CD4-positive, alpha-beta T cell (primary cell): ENCODE data around the gene CNNM3. TPM values are rescaled to one million over a fixed set of nuclear protein-coding genes. Genes with fewer than 3 reads are reported as not detected.

Experiments
- ATAC-seq: fragments of 200-7000 bp; cut with Tn5 transposase; one replicate; pipeline ENCODE4 v1.10.0; 2022; ENCODE audit warnings: mild to moderate bottlenecking; ENCODE audit not compliant: poor library complexity
- CTCF ChIA-PET: fragments of 350-600 bp; sonication (Branson Sonifier 250); formaldehyde crosslinking; loops from one replicate; lab custom pipeline; 2021; ENCODE audit warnings: antibody characterized with exemption, inconsistent platforms; lab: Charles Lee
- POLR2A ChIA-PET: fragments of 350-600 bp; sonication (Branson Sonifier 250); formaldehyde crosslinking; loops from one replicate; lab custom pipeline; 2021; ENCODE audit warnings: antibody characterized with exemption, inconsistent platforms; lab: Charles Lee
- DNase-seq, 14 experiments: peaks; one replicate each; pipeline ENCODE4 v3.0.0-alpha.2; 2013 to 2020; ENCODE audit warnings: mixed read lengths in 2 of 14
- H3K27ac ChIP-seq, 2 donors: one replicate each; pipeline versions ENCODE4 v1.5.1 to v1.7.0; 2013; ENCODE audit warnings: low read length in 2 of 2, low read depth in 1 of 2, mild to moderate bottlenecking in 1 of 2
- H3K27me3 ChIP-seq, 2 experiments: 1 replicate in 1 of 2; 2 replicates in 1 of 2; pipeline versions ENCODE4 v1.6.1 to v1.7.0; 2013; ENCODE audit warnings: low read length in 2 of 2, control low read depth in 1 of 2, mild to moderate bottlenecking in 1 of 2, moderate library complexity in 1 of 2; ENCODE audit not compliant: insufficient read depth in 2 of 2, control insufficient read depth in 1 of 2
- H3K36me3 ChIP-seq: one replicate; pipeline ENCODE4 v1.6.1; 2013; ENCODE audit warnings: low read length, control low read depth; ENCODE audit not compliant: insufficient read depth
- H3K4me1 ChIP-seq: one replicate; pipeline ENCODE4 v1.6.1; 2013; ENCODE audit warnings: low read length, control low read depth; ENCODE audit not compliant: insufficient read depth
- H3K4me3 ChIP-seq: one replicate; pipeline ENCODE4 v1.5.1; 2013; ENCODE audit warnings: mild to moderate bottlenecking, low read length, moderate library complexity
- H3K9me3 ChIP-seq, 2 experiments: 1 replicate in 1 of 2; 2 replicates in 1 of 2; pipeline versions ENCODE4 v1.6.1 to v1.7.0; 2013; ENCODE audit warnings: low read length in 2 of 2, mild to moderate bottlenecking in 2 of 2, control low read depth in 1 of 2, moderate library complexity in 1 of 2; ENCODE audit not compliant: control insufficient read depth in 1 of 2, insufficient read depth in 1 of 2
- H3K27ac Mint-ChIP-seq: one replicate; pipeline ENCODE4 v1.8.0; 2020; ENCODE audit warnings: mixed read lengths
- H3K27me3 Mint-ChIP-seq: one replicate; pipeline ENCODE4 v1.8.0; 2021; ENCODE audit warnings: mixed read lengths
- H3K36me3 Mint-ChIP-seq: one replicate; pipeline ENCODE4 v1.8.0; 2021; ENCODE audit warnings: low read depth, mixed read lengths
- H3K4me1 Mint-ChIP-seq: one replicate; pipeline ENCODE4 v1.8.0; 2021; ENCODE audit warnings: low read depth, mixed read lengths
- H3K4me3 Mint-ChIP-seq: one replicate; pipeline ENCODE4 v1.8.0; 2020; ENCODE audit warnings: mild to moderate bottlenecking, mixed read lengths
- H3K9me3 Mint-ChIP-seq: one replicate; pipeline ENCODE4 v1.8.0; 2020; ENCODE audit warnings: mixed read lengths
- intact Hi-C, 2 experiments: fragments of 100-400 bp; cut with DNase I in 1 of 2; cut with micrococcal nuclease in 1 of 2; formaldehyde crosslinking; loops; one replicate each; pipeline versions ENCODE4 v1.15.1 to v1.9.0; 2023 to 2025; cut with DNase I, micrococcal nuclease
- total RNA-seq, 174 experiments: library from RNA in 2 of 174; stranded (reverse) in 2 of 174; gene quantifications; one replicate each; pipeline ENCODE4 v1.2.3 and lab custom pipeline; 2021 to 2026
- TF ChIP-seq, protein P1 (sequence below): fragments of 200-600 bp; IDR thresholded peaks from one replicate; pipeline ENCODE4 v1.8.0; 2022; ENCODE audit warnings: antibody characterized with exemption, mild to moderate bottlenecking

The CNNM3 gene
- total RNA-seq, 2 experiments from 2014 or later = 48.7 to 53.5 TPM

GRCh38 chr2:96853321-96853720 lies 37.3 kb downstream of the CNNM3 start:
- ATAC-seq (no peak), DNase-seq (peak in 1 of 14 experiments; percentile 5)
- Mint-ChIP-seq H3K36me3 (peaks cover 55% of the 10 kb centered on the region), H3K4me3 (no peak overlapping the region), H3K9me3 (no peaks in the 10 kb centered on the region), H3K27ac (no peak overlapping the region), H3K27me3 (no peaks in the 10 kb centered on the region), H3K4me1 (peaks cover 24% of the 10 kb centered on the region)
- peaks cover 23% of the 10 kb centered on the region for H3K4me1 ChIP-seq
- no peaks in the 10 kb centered on the region for H3K27me3 ChIP-seq
- no peaks in the 10 kb centered on the region for H3K9me3 ChIP-seq
- ChIA-PET POLR2A (no interaction called here), CTCF (no interaction called here)
- H3K36me3 ChIP-seq = peaks cover 50% of the 10 kb centered on the region
- intact Hi-C loops = no loop called here
- TF ChIP-seq, protein P1, sequence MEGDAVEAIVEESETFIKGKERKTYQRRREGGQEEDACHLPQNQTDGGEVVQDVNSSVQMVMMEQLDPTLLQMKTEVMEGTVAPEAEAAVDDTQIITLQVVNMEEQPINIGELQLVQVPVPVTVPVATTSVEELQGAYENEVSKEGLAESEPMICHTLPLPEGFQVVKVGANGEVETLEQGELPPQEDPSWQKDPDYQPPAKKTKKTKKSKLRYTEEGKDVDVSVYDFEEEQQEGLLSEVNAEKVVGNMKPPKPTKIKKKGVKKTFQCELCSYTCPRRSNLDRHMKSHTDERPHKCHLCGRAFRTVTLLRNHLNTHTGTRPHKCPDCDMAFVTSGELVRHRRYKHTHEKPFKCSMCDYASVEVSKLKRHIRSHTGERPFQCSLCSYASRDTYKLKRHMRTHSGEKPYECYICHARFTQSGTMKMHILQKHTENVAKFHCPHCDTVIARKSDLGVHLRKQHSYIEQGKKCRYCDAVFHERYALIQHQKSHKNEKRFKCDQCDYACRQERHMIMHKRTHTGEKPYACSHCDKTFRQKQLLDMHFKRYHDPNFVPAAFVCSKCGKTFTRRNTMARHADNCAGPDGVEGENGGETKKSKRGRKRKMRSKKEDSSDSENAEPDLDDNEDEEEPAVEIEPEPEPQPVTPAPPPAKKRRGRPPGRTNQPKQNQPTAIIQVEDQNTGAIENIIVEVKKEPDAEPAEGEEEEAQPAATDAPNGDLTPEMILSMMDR = no peak
- no peak overlapping the region for H3K4me3 ChIP-seq
- no peak overlapping the region for H3K27ac ChIP-seq

GRCh38 chr2:96856776-96857666 lies 41.0 kb downstream of the CNNM3 start:
- Mint-ChIP-seq H3K4me1 (peaks cover 49% of the 10 kb centered on the region), H3K27me3 (no peaks in the 10 kb centered on the region), H3K36me3 (peaks cover 52% of the 10 kb centered on the region), H3K4me3 (peak overlapping the region; percentile 92), H3K9me3 (no peaks in the 10 kb centered on the region), H3K27ac (peak overlapping the region; percentile 74)
- intact Hi-C loops = loop anchor here (2.0 to 5.0 kb wide), 4 partner anchors 40 to 255 kb away; partner anchors contain the start of genes CNNM3 (in 2 of the 2), ANKRD36 (in 1 of the 2) and KANSL3 (in 1 of the 2)
- Histone ChIP-seq H3K36me3 (peaks cover 39% of the 10 kb centered on the region), H3K27ac (peak overlapping the region; percentile 65 to 66), H3K27me3 (no peaks in the 10 kb centered on the region), H3K4me1 (peaks cover 51% of the 10 kb centered on the region), H3K9me3 (no peaks in the 10 kb centered on the region), H3K4me3 (peak overlapping the region; percentile 94)
- CTCF ChIA-PET = interaction anchor here (0.6 to 3.3 kb wide), 40 partner anchors 8 to 256 kb away, joined by 3 to 72 read pairs (median 6); partner anchors contain the start of genes ANKRD23, ANKRD36, CNNM3 and CNNM4
- ATAC-seq = no peak
- POLR2A ChIA-PET = interaction anchor here (0.6 to 6.5 kb wide), 40 partner anchors 9 to 854 kb away, joined by 3 to 116 read pairs (median 5); partner anchors contain the start of genes ANKRD23, ANKRD36, ARID5A and CNNM3
- DNase-seq = peak in 6 of 14 experiments; percentile 21 to 59 (median 52)
- TF ChIP-seq, protein P1 = no peak

DNA sequence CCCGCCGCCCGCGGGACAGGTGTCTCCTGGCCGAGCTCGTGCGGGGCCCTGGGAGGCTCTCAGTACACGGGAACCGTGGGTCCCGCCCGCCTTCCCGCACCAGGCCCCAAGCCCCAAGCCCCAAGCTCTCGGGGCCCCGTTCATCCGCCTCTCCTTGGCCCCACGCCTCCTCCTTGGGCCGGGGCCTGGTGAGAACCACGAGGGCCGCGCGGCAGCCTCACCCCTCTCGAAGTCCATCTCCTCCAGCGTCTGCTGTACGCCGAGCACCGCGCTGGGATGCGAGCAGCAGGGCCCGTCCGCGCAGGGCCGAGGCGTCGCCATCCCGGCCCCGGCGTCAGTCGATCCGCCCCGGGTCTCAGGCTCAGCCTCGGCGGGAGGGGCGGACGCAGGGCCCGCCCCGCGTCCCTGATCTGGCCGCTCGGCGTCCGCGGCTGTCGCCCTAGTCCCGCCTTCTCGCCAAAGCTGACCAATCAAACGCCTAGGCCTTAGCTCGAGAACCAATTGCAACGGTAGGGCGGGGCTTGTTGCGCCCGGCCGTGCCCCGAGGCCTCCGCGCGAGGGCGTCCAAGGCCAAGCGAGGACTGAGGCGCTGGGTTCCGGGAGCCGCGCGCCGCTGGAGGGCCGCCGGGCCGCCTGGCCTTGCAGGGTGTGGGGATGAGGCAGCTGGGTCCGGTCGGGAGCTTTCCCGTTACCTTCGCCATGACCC lies 41.8 kb downstream of the CNNM3 start, which contains the start of gene ANKRD39:
Gene ANKRD39 (minus strand): TSS at position 350 of the 706 bp plus-strand sequence. CDS start 29 bp downstream, at position 321.
- peaks cover 50% of the 10 kb centered on the region for H3K4me1 Mint-ChIP-seq
- CTCF ChIA-PET = interaction anchor here (0.6 to 3.3 kb wide), 40 partner anchors 9 to 255 kb away, joined by 3 to 72 read pairs (median 6); partner anchors contain the start of genes ANKRD23, ANKRD36, CNNM3 and CNNM4
- intact Hi-C loops = loop anchor here (1.0 to 5.0 kb wide), 8 partner anchors 41 to 254 kb away; partner anchors contain the start of genes CNNM3 (in 2 of the 2), ANKRD36 (in 1 of the 2) and KANSL3 (in 1 of the 2)
- no peaks in the 10 kb centered on the region for H3K9me3 Mint-ChIP-seq
- POLR2A ChIA-PET = interaction anchor here (0.6 to 6.5 kb wide), 41 partner anchors 9 to 854 kb away, joined by 3 to 116 read pairs (median 5); partner anchors contain the start of genes ANKRD23, ANKRD36, ARID5A and CNNM3
- H3K4me3 ChIP-seq = peak within 1 kb of the TSS; percentile 94
- H3K27me3 ChIP-seq = no peaks in the 10 kb centered on the region
- ATAC-seq = peak; percentile 91
- peaks cover 51% of the 10 kb centered on the region for H3K36me3 Mint-ChIP-seq
- peaks cover 34% of the 10 kb centered on the region for H3K36me3 ChIP-seq
- H3K27ac ChIP-seq = peak within 1 kb of the TSS; percentile 65 to 66
- peak within 1 kb of the TSS; percentile 92 for H3K4me3 Mint-ChIP-seq
- no peaks in the 10 kb centered on the region for H3K27me3 Mint-ChIP-seq
- H3K9me3 ChIP-seq = no peaks in the 10 kb centered on the region
- TF ChIP-seq, protein P1 = peak; percentile 93
- peaks cover 51% of the 10 kb centered on the region for H3K4me1 ChIP-seq
- H3K27ac Mint-ChIP-seq = peak within 1 kb of the TSS; percentile 74
- peak; percentile 96 to 100 (median 97) for DNase-seq
